ENCODE data around the gene KRT13.

KRT13 gene

DNA sequence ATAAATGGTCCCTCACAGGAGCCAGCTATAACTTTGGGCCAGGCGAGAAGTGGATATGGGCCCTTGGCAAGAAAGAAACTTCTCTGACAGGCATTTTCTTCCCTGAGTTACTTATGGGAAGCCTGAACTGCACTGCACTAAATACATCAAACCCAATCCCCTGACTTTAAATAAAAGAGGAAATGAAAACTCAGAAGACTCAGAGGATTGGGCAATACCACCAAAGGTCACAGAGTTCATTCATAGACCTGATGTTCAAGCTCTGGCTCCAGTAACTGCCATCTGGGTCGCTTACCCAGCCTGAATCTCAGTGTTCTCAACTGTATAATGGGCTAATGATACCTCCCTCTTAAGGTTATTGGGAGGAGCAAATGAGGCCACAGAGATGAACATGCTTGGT, 25.3 kb downstream of the KRT13 start:
- no peak for ATAC-seq
- TF ChIP-seq SNAI2 (CRISPR knock-in tag; IDR thresholded peaks at IDR 0.05) (no peak), ZFP30 (CRISPR knock-in tag; IDR thresholded peaks at IDR 0.05) (no peak), BACH2 (CRISPR knock-in tag; IDR thresholded peaks at IDR 0.05; ENCODE audit: borderline replicate concordance) (no peak), OSR1 (CRISPR knock-in tag; IDR thresholded peaks at IDR 0.05) (no peak), PPARA (CRISPR knock-in tag; IDR thresholded peaks at IDR 0.05; ENCODE audit: borderline replicate concordance) (no peak), GLIS3 (CRISPR knock-in tag; IDR thresholded peaks at IDR 0.05) (no peak), ARNTL (CRISPR knock-in tag; IDR thresholded peaks at IDR 0.05; ENCODE audit: borderline replicate concordance, low read depth) (no peak), ZNF8 (CRISPR knock-in tag; IDR thresholded peaks at IDR 0.05) (no peak), TCF4 (CRISPR knock-in tag; IDR thresholded peaks at IDR 0.05; ENCODE audit: borderline replicate concordance) (no peak)
- TF ChIP-seq, protein P1, sequence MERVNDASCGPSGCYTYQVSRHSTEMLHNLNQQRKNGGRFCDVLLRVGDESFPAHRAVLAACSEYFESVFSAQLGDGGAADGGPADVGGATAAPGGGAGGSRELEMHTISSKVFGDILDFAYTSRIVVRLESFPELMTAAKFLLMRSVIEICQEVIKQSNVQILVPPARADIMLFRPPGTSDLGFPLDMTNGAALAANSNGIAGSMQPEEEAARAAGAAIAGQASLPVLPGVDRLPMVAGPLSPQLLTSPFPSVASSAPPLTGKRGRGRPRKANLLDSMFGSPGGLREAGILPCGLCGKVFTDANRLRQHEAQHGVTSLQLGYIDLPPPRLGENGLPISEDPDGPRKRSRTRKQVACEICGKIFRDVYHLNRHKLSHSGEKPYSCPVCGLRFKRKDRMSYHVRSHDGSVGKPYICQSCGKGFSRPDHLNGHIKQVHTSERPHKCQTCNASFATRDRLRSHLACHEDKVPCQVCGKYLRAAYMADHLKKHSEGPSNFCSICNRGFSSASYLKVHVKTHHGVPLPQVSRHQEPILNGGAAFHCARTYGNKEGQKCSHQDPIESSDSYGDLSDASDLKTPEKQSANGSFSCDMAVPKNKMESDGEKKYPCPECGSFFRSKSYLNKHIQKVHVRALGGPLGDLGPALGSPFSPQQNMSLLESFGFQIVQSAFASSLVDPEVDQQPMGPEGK (CRISPR knock-in tag; IDR thresholded peaks at IDR 0.05; ENCODE audit: borderline replicate concordance) = no peak

DNA sequence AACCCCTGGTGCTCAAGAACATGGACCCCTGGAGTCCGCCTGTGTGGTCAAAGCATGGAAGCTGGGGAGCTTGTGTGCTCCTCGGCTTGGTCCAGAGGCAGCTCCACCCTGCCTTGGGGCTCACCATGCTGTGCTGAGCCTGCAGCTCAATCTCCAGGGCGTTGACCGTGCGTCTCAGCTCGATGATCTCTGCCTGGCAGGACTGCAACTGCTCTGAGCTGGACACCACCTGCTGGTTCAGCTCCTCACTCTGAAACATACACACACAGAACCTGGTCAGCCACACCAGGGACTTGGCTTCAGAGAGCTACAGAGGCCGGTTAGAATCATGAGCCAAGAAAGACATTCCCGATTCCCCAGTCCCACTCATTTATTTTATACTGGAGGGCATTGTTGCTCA, 27.2 kb downstream of the KRT13 start:
- no peak for ATAC-seq
- TF ChIP-seq OSR1 (CRISPR knock-in tag; IDR thresholded peaks at IDR 0.05) (no peak), ZC3H10 (CRISPR knock-in tag; IDR thresholded peaks at IDR 0.05) (no peak), ZNF70 (CRISPR knock-in tag; IDR thresholded peaks at IDR 0.05) (no peak), ISL1 (CRISPR knock-in tag; IDR thresholded peaks at IDR 0.05) (no peak), ZFP3 (CRISPR knock-in tag; IDR thresholded peaks at IDR 0.05) (no peak)
- TF ChIP-seq, protein P2, sequence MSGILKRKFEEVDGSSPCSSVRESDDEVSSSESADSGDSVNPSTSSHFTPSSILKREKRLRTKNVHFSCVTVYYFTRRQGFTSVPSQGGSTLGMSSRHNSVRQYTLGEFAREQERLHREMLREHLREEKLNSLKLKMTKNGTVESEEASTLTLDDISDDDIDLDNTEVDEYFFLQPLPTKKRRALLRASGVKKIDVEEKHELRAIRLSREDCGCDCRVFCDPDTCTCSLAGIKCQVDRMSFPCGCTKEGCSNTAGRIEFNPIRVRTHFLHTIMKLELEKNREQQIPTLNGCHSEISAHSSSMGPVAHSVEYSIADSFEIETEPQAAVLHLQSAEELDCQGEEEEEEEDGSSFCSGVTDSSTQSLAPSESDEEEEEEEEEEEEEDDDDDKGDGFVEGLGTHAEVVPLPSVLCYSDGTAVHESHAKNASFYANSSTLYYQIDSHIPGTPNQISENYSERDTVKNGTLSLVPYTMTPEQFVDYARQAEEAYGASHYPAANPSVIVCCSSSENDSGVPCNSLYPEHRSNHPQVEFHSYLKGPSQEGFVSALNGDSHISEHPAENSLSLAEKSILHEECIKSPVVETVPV (CRISPR knock-in tag; IDR thresholded peaks at IDR 0.05) = no peak
- TF ChIP-seq, protein P3, sequence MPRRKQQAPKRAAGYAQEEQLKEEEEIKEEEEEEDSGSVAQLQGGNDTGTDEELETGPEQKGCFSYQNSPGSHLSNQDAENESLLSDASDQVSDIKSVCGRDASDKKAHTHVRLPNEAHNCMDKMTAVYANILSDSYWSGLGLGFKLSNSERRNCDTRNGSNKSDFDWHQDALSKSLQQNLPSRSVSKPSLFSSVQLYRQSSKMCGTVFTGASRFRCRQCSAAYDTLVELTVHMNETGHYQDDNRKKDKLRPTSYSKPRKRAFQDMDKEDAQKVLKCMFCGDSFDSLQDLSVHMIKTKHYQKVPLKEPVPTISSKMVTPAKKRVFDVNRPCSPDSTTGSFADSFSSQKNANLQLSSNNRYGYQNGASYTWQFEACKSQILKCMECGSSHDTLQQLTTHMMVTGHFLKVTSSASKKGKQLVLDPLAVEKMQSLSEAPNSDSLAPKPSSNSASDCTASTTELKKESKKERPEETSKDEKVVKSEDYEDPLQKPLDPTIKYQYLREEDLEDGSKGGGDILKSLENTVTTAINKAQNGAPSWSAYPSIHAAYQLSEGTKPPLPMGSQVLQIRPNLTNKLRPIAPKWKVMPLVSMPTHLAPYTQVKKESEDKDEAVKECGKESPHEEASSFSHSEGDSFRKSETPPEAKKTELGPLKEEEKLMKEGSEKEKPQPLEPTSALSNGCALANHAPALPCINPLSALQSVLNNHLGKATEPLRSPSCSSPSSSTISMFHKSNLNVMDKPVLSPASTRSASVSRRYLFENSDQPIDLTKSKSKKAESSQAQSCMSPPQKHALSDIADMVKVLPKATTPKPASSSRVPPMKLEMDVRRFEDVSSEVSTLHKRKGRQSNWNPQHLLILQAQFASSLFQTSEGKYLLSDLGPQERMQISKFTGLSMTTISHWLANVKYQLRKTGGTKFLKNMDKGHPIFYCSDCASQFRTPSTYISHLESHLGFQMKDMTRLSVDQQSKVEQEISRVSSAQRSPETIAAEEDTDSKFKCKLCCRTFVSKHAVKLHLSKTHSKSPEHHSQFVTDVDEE (CRISPR knock-in tag; IDR thresholded peaks at IDR 0.05) = no peak

DNA sequence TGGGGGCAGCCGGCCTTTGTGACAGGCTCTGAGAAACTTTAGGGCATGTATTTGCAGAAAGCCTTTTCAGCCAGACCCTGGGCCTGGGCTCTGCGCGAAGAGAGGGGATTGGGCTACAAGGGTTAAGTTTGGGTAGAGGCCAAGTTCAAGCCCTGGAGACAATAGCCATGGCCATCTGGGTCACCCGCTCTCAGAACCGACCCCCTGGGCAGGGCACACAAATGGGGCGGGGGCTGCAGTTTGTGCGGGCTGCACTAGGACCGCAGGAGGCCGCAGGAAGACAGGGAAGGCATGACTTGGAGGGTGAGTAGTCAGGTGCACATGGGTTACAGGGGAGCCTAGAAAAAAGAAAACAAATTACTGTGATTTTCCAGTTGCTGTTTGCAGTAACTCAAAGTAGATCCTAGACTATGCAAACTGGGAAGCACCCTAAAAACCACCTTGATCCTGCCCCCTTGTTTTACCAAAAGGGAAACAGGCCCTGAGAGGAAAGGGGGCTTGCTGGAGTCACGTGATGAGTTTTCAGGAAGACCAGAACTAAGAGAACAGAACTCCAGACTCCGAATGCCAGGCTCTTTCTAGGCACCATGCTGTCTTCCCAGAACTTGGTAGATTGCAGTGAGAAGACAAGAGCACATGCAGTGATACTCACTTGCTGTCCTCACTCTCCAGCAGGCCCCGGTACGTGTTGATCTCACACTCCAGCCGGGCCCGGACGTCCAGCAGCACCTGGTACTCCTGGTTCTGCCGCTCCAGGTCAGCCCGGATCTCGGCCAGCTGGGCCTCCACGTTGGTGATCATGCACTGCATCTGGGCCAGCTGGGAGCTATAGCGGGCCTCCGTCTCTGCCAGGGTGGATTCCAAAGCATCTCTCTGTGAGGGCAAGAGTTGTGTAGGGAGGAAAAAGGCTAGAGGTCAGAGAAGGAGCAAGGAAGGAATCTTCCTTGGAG, 28.3 kb downstream of the KRT13 start:
- ATAC-seq = no peak

DNA sequence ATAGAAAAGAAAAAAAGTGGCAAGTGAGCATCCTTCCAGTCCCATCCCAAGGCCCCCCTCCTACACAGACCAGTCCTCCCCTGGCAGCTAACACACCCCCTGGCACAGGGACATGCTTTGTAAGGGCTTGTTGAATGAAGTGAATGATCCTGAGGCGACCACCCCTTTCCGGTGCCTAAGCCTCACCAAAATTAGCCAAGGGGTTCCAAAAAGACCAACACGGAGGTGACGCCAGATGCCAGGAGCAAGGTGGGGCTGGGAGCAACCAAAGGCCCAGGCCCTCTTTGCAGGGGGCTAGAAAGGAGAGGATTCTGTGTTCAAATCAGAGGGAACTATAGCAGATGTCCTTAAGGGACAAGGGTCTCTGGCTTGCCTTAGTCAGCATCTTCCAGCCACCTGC, 30.0 kb downstream of the KRT13 start:
- ATAC-seq = no peak
- TF ChIP-seq BACH2 (CRISPR knock-in tag; IDR thresholded peaks at IDR 0.05; ENCODE audit: borderline replicate concordance) (no peak), TCF4 (CRISPR knock-in tag; IDR thresholded peaks at IDR 0.05; ENCODE audit: borderline replicate concordance) (no peak), PPARA (CRISPR knock-in tag; IDR thresholded peaks at IDR 0.05; ENCODE audit: borderline replicate concordance) (no peak), ZNF8 (CRISPR knock-in tag; IDR thresholded peaks at IDR 0.05) (no peak), OSR1 (CRISPR knock-in tag; IDR thresholded peaks at IDR 0.05) (no peak), GLIS3 (CRISPR knock-in tag; IDR thresholded peaks at IDR 0.05) (no peak), RARB (CRISPR knock-in tag; IDR thresholded peaks at IDR 0.05) (no peak), CSDC2 (CRISPR knock-in tag; IDR thresholded peaks at IDR 0.05) (no peak)
- TF ChIP-seq, protein P3 (CRISPR knock-in tag; IDR thresholded peaks at IDR 0.05) = no peak
- TF ChIP-seq, protein P4, sequence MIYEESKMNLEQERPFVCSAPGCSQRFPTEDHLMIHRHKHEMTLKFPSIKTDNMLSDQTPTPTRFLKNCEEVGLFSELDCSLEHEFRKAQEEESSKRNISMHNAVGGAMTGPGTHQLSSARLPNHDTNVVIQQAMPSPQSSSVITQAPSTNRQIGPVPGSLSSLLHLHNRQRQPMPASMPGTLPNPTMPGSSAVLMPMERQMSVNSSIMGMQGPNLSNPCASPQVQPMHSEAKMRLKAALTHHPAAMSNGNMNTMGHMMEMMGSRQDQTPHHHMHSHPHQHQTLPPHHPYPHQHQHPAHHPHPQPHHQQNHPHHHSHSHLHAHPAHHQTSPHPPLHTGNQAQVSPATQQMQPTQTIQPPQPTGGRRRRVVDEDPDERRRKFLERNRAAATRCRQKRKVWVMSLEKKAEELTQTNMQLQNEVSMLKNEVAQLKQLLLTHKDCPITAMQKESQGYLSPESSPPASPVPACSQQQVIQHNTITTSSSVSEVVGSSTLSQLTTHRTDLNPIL (CRISPR knock-in tag; IDR thresholded peaks at IDR 0.05; ENCODE audit: low read depth) = no peak

More for the DNA sequence above, 28.3 kb downstream of the KRT13 start:
- TF ChIP-seq, protein P5, sequence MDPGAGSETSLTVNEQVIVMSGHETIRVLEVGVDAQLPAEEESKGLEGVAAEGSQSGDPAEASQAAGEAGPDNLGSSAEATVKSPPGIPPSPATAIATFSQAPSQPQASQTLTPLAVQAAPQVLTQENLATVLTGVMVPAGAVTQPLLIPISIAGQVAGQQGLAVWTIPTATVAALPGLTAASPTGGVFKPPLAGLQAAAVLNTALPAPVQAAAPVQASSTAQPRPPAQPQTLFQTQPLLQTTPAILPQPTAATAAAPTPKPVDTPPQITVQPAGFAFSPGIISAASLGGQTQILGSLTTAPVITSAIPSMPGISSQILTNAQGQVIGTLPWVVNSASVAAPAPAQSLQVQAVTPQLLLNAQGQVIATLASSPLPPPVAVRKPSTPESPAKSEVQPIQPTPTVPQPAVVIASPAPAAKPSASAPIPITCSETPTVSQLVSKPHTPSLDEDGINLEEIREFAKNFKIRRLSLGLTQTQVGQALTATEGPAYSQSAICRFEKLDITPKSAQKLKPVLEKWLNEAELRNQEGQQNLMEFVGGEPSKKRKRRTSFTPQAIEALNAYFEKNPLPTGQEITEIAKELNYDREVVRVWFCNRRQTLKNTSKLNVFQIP (CRISPR knock-in tag; IDR thresholded peaks at IDR 0.05; ENCODE audit: borderline replicate concordance, low read depth) = no peak
- TF ChIP-seq ZNF565 (CRISPR knock-in tag; conservative IDR thresholded peaks at IDR 0.05; ENCODE audit: low read depth) = no peak
- no peak for TF ChIP-seq PPARA (CRISPR knock-in tag; IDR thresholded peaks at IDR 0.05; ENCODE audit: borderline replicate concordance)
- TF ChIP-seq GLIS3 (CRISPR knock-in tag; IDR thresholded peaks at IDR 0.05) = no peak
- no peak for TF ChIP-seq CSDC2 (CRISPR knock-in tag; IDR thresholded peaks at IDR 0.05)
- TF ChIP-seq ZNF8 (CRISPR knock-in tag; IDR thresholded peaks at IDR 0.05) = no peak
